Activated CD4-positive, alpha-beta T cell treated with anti-CD3 and anti-CD28 coated beads for 36 hours (primary cell): ENCODE data around the gene PC. TPM values are rescaled to one million over a fixed set of nuclear protein-coding genes. Genes with fewer than 3 reads are reported as not detected.

Experiments used
- ATAC-seq: fragments of 200-7000 bp; cut with Tn5 transposase; one replicate; pipeline ENCODE4 v1.10.0; 2021; ENCODE audit warnings: mild to moderate bottlenecking, moderate library complexity
- CTCF ChIA-PET: fragments of 350-600 bp; sonication (Branson Sonifier 250); formaldehyde crosslinking; loops from one replicate; lab custom pipeline; 2021; ENCODE audit warnings: antibody characterized with exemption; lab: Charles Lee
- POLR2A ChIA-PET: fragments of 350-600 bp; sonication (Branson Sonifier 250); formaldehyde crosslinking; loops from one replicate; lab custom pipeline; 2021; ENCODE audit warnings: antibody characterized with exemption, inconsistent platforms; lab: Charles Lee
- DNase-seq: peaks from one replicate; pipeline ENCODE4 v3.0.0-alpha.2; 2020
- H3K27ac Mint-ChIP-seq: one replicate; pipeline ENCODE4 v1.8.0; 2021; ENCODE audit warnings: mixed read lengths
- H3K27me3 Mint-ChIP-seq: one replicate; pipeline ENCODE4 v1.8.0; 2021; ENCODE audit warnings: mixed read lengths
- H3K36me3 Mint-ChIP-seq: one replicate; pipeline ENCODE4 v1.8.0; 2021; ENCODE audit warnings: low read depth, mixed read lengths
- H3K4me1 Mint-ChIP-seq: one replicate; pipeline ENCODE4 v1.8.0; 2021; ENCODE audit warnings: mixed read lengths
- H3K4me3 Mint-ChIP-seq: one replicate; pipeline ENCODE4 v1.8.0; 2021; ENCODE audit warnings: mild to moderate bottlenecking, moderate library complexity, mixed read lengths
- H3K9me3 Mint-ChIP-seq: one replicate; pipeline ENCODE4 v1.8.0; 2021; ENCODE audit warnings: low read depth, mixed read lengths
- intact Hi-C, 2 experiments: fragments of 100-400 bp; cut with DNase I in 1 of 2; cut with micrococcal nuclease in 1 of 2; formaldehyde crosslinking; loops; one replicate each; pipeline versions ENCODE4 v1.14.2 to v1.15.1; 2022 to 2024; cut with DNase I, micrococcal nuclease
- total RNA-seq, 2 experiments: library from RNA; stranded (reverse); gene quantifications; one replicate each; pipeline ENCODE4 v1.2.3, GENCODE V29; 2021

The PC gene
- total RNA-seq, 2 experiments from 2014 or later: 9.2 to 9.3 TPM

DNA sequence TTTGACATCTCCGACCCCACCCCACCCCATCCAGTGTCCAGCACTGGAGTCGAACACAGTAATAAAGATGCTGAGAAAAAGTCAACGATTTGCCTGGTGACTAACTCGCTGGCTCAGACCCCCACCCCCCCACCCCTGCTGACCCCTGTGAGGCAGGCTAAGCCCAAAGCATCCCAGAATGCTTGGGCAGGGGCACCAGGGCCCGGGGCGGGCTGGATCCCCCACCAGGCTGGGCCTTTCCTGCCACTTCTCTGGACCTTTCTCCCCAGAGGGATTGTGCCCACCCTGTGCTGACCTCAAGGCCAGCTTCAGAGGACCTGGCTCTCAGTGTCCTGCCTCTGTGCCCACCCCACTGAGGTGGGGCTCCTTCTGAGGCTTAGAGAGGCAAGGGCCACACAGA, 18.7 kb upstream of the PC start:
- Mint-ChIP-seq H3K27ac (no peak overlapping the region), H3K4me3 (no peak overlapping the region), H3K9me3 (peaks cover 5% of the 10 kb centered on the region), H3K27me3 (peaks cover 9% of the 10 kb centered on the region), H3K4me1 (peaks cover 1% of the 10 kb centered on the region), H3K36me3 (peaks cover 2% of the 10 kb centered on the region)
- ATAC-seq (no peak), DNase-seq (no peak)
- intact Hi-C loops: loop anchor here in 1 of 2 experiments (2.0 kb wide), 1 partner anchor 282 kb away; no protein-coding TSS in a partner anchor
- CTCF ChIA-PET: interaction anchor here (0.7 to 1.7 kb wide), 4 partner anchors 18 to 505 kb away, joined by 3 to 5 read pairs (median 4); partner anchors contain the start of gene PC
- POLR2A ChIA-PET: no interaction called here

DNA sequence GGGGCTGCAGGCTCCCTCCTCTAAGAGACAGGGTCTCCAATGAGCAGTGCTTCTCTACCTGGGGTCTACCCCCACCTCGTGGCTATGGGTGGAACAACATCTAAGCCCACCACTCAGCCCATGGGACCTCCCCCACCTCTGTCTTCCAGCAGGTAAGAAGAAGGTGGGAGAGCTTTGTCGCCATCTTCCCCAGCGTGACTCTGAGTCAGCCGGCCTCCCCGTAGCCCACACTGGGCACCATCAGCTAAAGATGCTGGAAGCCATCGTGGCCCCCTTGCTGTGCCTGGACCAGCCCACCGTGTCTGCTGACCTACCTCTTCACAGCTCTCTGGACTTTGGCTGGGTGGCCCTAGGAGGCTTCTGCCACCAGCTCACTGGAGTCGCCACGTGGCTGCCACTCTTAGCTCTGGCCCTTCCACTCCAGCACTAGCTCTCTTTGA, 17.9 kb upstream of the PC start:
- H3K9me3 Mint-ChIP-seq: peaks cover 5% of the 10 kb centered on the region

DNA sequence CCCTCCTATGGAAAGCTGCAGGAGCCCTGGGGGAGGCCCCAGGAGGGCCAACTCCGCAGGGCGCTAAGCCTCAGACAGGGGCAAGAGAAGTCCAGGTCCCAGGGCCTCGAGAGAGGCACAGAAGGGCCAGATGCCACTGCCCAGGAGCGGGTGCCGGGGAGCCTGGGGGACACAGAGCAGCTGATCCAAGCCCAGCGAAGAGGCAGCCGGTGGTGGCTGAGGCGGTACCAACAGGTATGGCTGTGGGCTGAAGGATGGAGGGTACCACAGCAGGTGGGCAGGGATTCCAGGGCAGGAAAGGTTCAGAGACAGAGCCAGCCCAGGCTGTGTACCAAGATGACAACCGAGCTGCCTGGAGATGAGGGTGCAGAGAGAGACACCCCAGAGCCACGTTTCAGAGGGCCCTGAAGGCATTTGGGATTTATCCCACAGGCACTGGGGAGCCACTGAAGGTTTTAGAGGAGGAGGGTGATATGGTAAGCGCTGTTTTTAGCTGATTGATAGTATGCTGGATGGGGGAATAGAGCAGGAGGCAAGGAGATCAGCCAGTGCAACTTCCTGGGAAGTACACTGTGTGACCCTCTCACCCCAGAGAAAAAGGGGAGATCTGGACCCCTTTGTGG, 17.3 kb upstream of the PC start:
- H3K27me3 Mint-ChIP-seq: peaks cover 13% of the 10 kb centered on the region
- peaks cover 2% of the 10 kb centered on the region for H3K36me3 Mint-ChIP-seq
- no peak overlapping the region for H3K4me3 Mint-ChIP-seq
- ChIA-PET CTCF (interaction anchor here (0.7 to 1.7 kb wide), 8 partner anchors 18 to 157 kb away, joined by 3 to 5 read pairs (median 4); partner anchors contain the start of gene PC), POLR2A (interaction anchor here (0.6 kb wide), 1 partner anchor 124 kb away, joined by 3 read pairs; no protein-coding TSS in a partner anchor)
- H3K9me3 Mint-ChIP-seq: peaks cover 5% of the 10 kb centered on the region
- H3K4me1 Mint-ChIP-seq: peaks cover 9% of the 10 kb centered on the region
- no peak overlapping the region for H3K27ac Mint-ChIP-seq
- intact Hi-C loops: loop anchor here in 1 of 2 experiments (2.0 kb wide), 1 partner anchor 281 kb away; no protein-coding TSS in a partner anchor
- ATAC-seq (no peak), DNase-seq (no peak)

More for the DNA sequence above, 17.9 kb upstream of the PC start:
- H3K27ac Mint-ChIP-seq: no peak overlapping the region
- CTCF ChIA-PET: interaction anchor here (0.7 to 1.7 kb wide), 8 partner anchors 17 to 504 kb away, joined by 3 to 5 read pairs (median 4); partner anchors contain the start of gene PC
- peaks cover 4% of the 10 kb centered on the region for H3K4me1 Mint-ChIP-seq
- peaks cover 2% of the 10 kb centered on the region for H3K36me3 Mint-ChIP-seq
- intact Hi-C loops: loop anchor here in 1 of 2 experiments (2.0 kb wide), 1 partner anchor 281 kb away; no protein-coding TSS in a partner anchor
- peak; percentile 55 for ATAC-seq
- H3K27me3 Mint-ChIP-seq: peaks cover 10% of the 10 kb centered on the region
- POLR2A ChIA-PET: interaction anchor here (0.6 kb wide), 1 partner anchor 124 kb away, joined by 3 read pairs; no protein-coding TSS in a partner anchor
- H3K4me3 Mint-ChIP-seq: no peak overlapping the region
- DNase-seq: peak; percentile 49

- Mint-ChIP-seq H3K9me3 (peaks cover 5% of the 10 kb centered on the region), H3K4me3 (no peak within 1 kb of the TSS), H3K27ac (no peak within 1 kb of the TSS), H3K4me1 (peaks cover 14% of the 10 kb centered on the region), H3K36me3 (peaks cover 2% of the 10 kb centered on the region), H3K27me3 (peaks cover 13% of the 10 kb centered on the region)
- DNase-seq: no peak
- POLR2A ChIA-PET: no interaction called here
- intact Hi-C loops: no loop called here
- no peak for ATAC-seq
- CTCF ChIA-PET: interaction anchor here (0.7 to 1.7 kb wide), 4 partner anchors 17 to 93 kb away, joined by 3 to 4 read pairs (median 3); partner anchors contain the start of gene PC
Observed at GRCh38 chr11:66974724-66975404, 16.7 kb upstream of the PC start, which contains the start of gene C11orf86. C11orf86 (plus strand) TSS chr11:66975304; CDS start chr11:66975363, 59 bp downstream.

DNA sequence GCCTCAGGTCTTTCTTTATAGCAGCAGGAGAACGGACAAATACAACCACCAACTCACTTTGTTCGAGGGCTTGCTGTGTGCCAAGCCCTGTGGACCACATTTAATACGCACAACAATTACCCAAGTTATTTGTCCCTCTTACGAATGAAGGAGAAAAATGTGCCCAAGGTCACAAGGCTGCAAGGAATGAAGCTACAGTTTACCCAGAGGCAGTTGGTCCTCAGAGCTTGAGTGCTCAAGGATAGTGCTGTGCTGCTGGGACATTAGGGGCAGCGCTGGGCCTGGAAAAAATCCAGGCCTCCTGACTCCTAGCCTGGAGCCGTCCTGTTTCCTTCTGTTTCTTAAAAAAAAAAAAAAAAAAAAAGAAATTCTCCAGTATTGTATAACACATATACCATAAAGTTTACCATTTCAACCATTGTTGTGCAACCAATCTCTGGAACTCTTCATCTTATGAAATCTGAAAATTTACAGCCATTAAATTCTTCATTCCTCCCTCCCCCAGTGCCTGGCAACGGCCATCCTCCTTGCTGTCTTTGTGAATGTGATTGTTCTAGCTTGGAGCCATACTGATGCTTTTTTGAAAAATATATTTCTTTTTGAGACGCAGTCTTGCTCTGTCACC, 15.9 kb upstream of the PC start:
- DNase-seq (no peak), ATAC-seq (no peak)
- Mint-ChIP-seq H3K4me1 (peaks cover 14% of the 10 kb centered on the region), H3K36me3 (no peaks in the 10 kb centered on the region), H3K4me3 (no peak overlapping the region), H3K27me3 (peaks cover 13% of the 10 kb centered on the region), H3K27ac (no peak overlapping the region), H3K9me3 (peaks cover 3% of the 10 kb centered on the region)
- intact Hi-C loops: no loop called here
- ChIA-PET POLR2A (no interaction called here), CTCF (interaction anchor here (0.5 kb wide), 1 partner anchor 30 kb away, joined by 3 read pairs; no protein-coding TSS in a partner anchor)

GRCh38 chr11:66971488-66971887, 13.3 kb upstream of the PC start:
- ATAC-seq: no peak
- Mint-ChIP-seq H3K27me3 (peaks cover 13% of the 10 kb centered on the region), H3K4me3 (no peak overlapping the region), H3K9me3 (no peaks in the 10 kb centered on the region), H3K36me3 (no peaks in the 10 kb centered on the region), H3K4me1 (peaks cover 17% of the 10 kb centered on the region), H3K27ac (no peak overlapping the region)
- ChIA-PET CTCF (interaction anchor here (1.0 to 1.2 kb wide), 3 partner anchors 12 to 585 kb away, joined by 3 to 4 read pairs (median 3); no protein-coding TSS in a partner anchor), POLR2A (no interaction called here)
- intact Hi-C loops: loop anchor here in 1 of 2 experiments (2.0 kb wide), 1 partner anchor 79 kb away; no protein-coding TSS in a partner anchor
- DNase-seq: no peak

DNA sequence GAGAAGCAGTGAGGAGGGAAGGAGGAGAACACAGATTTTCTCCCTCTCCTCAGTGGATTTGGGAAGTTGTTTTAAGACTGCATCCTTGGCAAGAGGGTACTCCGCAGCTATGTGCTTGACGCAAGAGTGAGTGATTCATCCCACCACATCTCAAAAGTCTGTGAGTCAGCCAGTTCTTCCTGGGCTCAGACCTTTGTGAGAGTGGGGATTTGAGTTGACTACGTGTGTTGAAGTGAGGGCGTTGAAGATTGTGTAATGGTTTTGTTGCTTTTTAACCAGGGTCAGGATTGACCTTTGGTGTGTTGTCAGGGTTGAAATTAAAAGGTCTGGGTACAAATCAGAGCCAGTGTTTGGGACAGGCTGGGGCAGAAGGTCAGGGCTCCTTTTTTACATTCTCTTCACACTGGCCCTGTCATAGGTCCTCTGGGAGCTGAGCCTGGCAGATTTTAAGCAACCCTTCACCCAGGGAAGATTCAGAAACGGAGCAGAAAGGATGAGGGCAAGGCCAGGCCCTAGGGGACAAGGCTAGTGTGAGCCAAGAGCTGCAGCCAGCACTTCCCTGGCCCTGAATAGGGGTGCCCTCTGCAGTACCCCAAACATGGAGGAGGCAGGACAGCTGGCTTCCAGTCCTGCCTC, 12.7 kb upstream of the PC start:
- Mint-ChIP-seq H3K4me1 (peaks cover 17% of the 10 kb centered on the region), H3K36me3 (no peaks in the 10 kb centered on the region), H3K27me3 (peaks cover 13% of the 10 kb centered on the region), H3K4me3 (no peak overlapping the region), H3K9me3 (no peaks in the 10 kb centered on the region), H3K27ac (peak overlapping the region; percentile 24)
- POLR2A ChIA-PET: interaction anchor here (1.0 kb wide), 1 partner anchor 21 kb away, joined by 3 read pairs; no protein-coding TSS in a partner anchor
- intact Hi-C loops: loop anchor here in 1 of 2 experiments (1.0 to 2.0 kb wide), 2 partner anchors 13 to 78 kb away; partner anchors contain the start of gene PC
- peak; percentile 57 for DNase-seq
- peak; percentile 98 for ATAC-seq
- CTCF ChIA-PET: interaction anchor here (0.6 to 1.2 kb wide), 5 partner anchors 12 to 659 kb away, joined by 3 to 4 read pairs (median 3); no protein-coding TSS in a partner anchor

DNA sequence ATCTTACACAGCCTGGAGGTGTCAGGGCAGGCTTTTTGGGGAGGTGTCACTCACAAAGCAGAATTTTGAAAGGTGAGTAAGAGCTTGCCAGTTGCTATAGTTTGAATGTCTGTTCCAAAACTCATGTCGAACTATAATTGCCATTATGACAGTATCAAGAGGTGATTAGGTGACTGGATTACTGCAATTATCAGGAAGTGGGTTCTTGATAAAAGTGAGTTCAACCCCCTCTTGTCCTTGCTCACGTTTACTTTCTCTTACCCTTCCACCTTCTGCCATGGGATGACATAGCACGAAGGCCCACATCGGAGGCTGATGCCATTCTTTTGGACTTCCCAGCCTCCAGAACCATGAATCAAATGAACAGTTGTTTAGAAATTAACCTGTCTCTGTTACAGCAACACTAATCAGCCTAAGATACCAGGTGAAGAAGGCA, 12.2 kb upstream of the PC start:
- DNase-seq: no peak
- H3K4me3 Mint-ChIP-seq: no peak overlapping the region
- H3K36me3 Mint-ChIP-seq: no peaks in the 10 kb centered on the region
- POLR2A ChIA-PET: interaction anchor here (1.0 kb wide), 1 partner anchor 20 kb away, joined by 3 read pairs; no protein-coding TSS in a partner anchor
- ATAC-seq: peak; percentile 59
- no peak overlapping the region for H3K27ac Mint-ChIP-seq
- no peaks in the 10 kb centered on the region for H3K9me3 Mint-ChIP-seq
- H3K4me1 Mint-ChIP-seq: peaks cover 17% of the 10 kb centered on the region
- H3K27me3 Mint-ChIP-seq: peaks cover 9% of the 10 kb centered on the region
- intact Hi-C loops: loop anchor here in 1 of 2 experiments (1.0 to 2.0 kb wide), 2 partner anchors 12 to 78 kb away; partner anchors contain the start of gene PC
- CTCF ChIA-PET: interaction anchor here (0.6 to 1.2 kb wide), 3 partner anchors 11 to 660 kb away, joined by 3 to 4 read pairs (median 3); no protein-coding TSS in a partner anchor

- CTCF ChIA-PET: no interaction called here
- Mint-ChIP-seq H3K27me3 (peaks cover 8% of the 10 kb centered on the region), H3K9me3 (no peaks in the 10 kb centered on the region), H3K27ac (no peak overlapping the region), H3K4me1 (peaks cover 17% of the 10 kb centered on the region), H3K36me3 (no peaks in the 10 kb centered on the region), H3K4me3 (no peak overlapping the region)
- DNase-seq: no peak
- intact Hi-C loops: loop anchor here in 1 of 2 experiments (1.0 to 2.0 kb wide), 2 partner anchors 11 to 77 kb away; partner anchors contain the start of gene PC
- POLR2A ChIA-PET: no interaction called here
- no peak for ATAC-seq
Observed at GRCh38 chr11:66969584-66970225, 11.5 kb upstream of the PC start.
